ENCODE measurements around the gene AQP12B.
"Not testable (repeated sequence)": the region's sequence is repeated elsewhere in the genome, so short reads cannot be mapped to it uniquely, and the experiment has no call there.

AQP12B gene

GRCh38 chr2:240701736-240702639 lies 19.3 kb upstream of the AQP12B start:
- no peak for DNase-seq

DNA sequence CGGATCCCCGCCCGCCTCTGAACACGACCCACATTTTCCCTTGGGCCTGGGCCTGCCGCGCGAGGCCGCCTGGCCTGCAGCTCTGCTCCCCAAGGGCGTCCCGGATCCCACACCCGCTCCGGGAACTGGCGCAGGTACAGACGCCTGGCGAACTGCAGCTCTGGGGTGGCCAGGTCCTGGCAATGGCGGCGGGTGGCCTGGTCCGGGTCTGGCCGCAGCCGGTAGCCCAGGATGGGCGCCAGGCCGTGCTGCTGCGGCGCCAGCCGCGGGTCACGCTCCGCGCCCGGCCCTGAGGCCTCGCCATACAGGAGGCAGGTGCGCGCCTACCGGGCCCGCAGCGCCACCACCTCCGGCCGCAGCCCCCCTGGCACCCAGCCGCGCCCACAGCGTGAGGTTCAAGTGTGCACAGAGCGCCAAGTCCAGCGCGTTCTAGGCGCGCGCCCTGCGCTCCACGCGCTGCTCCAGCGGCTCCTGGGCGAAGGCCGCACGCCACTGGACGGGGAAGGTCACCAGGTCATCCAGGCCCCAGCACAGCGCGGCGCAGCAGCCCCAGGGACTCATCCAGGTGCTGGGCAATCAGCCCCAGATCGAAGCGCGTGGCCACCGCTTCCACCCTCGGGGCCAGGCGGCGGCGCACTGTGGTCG lies 18.5 kb upstream of the AQP12B start:
- no peak for DNase-seq

- not testable (repeated sequence) for DNase-seq
These were observed 17.9 kb upstream of the AQP12B start for GRCh38 chr2:240700616-240701015.

- not testable (repeated sequence) for DNase-seq
These were observed 17.1 kb upstream of the AQP12B start for GRCh38 chr2:240699835-240700234.

DNA sequence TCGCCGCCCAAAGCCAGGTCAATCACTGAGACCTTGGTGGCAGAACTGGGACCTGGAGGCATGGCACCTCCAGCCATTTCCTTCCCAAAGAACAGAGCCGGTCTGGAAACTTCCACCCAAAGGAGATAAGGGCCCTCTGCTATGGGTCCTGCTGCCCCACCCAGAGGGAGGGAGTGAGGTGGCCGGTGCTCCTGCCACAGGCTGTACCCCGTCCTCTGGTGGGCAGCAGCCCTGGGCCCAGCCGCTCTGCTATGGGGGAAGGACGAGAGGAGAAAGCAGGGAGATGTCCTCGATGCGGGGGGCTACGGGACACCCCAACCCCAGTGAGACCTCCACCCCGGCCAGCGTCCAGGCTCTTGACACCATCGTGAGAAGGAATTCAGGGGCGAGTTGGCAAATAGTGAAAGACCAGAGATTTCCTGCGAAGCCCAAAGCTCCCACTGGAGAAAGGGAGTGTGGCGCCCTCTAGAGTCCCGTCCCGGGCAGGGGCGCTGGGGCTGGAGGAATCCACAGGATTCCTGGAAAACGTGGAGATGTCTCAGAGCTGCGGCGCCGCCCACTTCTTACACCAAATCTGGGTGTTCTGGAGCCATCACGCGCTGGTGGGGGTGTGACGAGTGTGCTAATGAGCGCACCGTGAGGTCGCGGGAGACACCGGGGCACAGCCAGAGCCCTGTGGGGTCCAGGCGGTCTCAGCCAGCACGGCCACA lies 16.3 kb upstream of the AQP12B start:
- DNase-seq, result not testable (repeated sequence)

DNA sequence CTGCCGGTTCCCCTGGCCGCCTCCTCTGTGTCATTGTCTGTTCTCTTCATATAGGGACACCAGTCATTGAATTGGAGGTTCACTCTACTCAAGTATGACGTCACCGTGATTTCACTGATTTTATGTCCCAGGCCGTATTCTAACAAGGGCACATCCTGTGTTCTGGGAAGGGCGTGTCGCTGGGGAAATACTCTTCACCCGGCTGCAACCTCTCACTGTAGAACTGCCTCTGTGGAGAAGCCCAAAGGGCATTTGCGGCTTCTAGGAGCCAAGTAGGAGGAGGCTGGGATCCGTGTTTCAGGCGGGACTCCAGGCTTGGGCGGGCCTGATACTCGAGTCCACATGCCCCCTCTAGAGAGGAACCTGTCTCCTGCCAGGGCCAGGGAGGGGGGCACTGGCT lies 13.8 kb upstream of the AQP12B start:
- not testable (repeated sequence) for DNase-seq

- DNase-seq, result not testable (repeated sequence)
These were observed 12.9 kb upstream of the AQP12B start for GRCh38 chr2:240695593-240695992.

DNA sequence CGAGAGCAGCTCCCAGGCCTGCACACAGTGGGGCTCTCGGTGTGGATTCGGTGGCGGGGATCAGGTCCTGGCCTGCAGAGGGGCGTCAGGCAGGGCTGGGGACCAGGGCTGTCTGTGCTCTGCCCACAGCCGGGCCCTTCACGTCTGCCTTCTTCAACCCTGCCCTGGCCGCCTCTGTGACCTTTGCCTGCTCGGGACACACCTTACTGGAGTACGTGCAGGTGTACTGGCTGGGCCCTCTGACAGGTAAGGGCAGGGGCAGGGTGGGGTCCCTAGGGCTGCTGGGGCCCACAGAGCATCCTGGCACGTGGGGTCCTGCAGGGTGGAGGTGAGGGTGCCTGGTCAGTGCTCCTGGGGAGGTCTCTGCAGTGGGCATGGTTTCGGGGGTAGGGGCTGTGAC lies 11.6 kb upstream of the AQP12B start:
- not testable (repeated sequence) for DNase-seq

DNA sequence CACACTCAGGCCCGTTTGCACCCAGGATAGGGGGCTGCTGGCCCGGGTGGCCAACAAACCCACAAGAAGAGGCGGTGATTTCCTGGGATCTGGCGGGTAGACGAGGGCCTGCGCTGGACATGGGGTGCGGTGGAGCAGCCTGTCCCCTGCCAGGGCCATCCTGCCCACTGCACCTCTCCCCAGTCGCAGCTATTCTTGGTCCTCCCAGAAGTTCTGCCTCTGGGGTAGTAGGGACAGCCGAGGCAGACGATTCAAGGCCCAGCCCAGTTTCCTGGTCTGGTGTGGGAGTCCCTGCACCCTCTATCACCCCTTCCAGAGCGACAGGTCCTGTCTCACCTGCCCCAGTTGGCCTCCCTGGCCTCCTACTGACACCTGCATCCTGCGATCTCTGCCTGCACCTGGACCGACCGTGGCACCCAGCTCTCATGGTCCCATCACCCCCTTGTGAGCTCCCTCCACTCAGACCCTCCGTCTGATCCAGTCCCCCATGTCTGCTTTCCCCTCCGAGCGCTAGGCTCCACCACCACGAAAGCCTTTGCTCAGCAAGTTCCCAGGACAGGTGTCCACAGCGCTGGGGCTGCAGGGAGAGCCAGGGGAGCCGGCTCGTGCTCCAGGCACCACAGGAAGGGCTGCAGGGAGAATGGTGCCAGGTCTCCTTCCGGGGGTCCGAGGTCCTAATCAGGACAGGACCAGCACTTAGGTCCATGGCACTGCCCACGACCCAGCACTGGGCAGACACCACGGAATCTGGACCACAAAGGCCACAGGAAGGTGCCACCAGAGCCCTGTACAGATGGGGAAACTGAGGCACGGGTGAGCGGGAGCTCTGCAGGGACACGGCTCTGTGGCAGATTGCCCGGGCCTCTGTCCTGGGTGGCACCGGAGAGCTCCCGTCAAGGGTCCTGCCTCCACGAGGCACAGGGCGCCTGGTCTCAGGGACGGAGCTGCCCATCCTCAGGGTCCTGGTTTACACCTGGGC lies 10.2 kb upstream of the AQP12B start:
- DNase-seq, result not testable (repeated sequence)

DNA sequence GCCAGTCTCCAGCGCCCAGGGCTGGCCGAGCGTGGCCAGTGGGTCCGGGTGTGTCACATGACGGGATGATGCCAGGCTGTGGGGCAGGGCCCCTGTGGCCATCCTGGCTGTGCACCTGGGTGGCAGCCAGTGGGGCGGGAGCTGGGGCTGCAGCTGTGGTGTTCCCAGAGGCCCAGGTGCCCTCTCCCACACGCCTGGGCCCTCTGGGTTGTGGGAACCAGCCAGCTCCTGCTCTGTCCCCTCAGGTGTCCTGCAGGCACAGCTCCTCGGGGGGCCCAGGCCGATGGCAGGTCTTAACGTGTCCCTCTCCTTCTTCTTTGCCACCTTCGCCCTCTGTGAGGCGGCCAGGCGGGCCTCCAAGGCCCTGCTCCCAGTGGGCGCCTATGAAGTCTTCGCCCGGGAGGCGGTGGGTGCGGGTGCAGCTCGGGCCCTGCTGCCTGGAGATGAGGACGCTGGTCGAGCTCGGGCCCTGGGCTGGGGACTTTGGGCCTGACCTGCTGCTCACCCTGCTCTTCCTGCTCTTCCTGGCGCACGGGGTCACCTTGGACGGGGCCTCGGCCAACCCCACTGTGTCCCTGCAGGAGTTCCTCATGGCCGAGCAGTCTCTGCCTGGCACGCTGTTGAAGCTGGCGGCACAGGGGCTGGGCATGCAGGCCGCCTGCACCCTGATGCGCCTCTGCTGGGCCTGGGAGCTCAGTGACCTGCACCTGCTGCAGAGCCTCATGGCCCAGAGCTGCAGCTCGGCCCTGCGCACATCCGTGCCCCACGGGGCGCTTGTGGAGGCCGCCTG lies 9.1 kb upstream of the AQP12B start, which contains the start of gene AQP12A:
TSS of gene AQP12A (plus strand) at position 236 of the 790 bp plus-strand sequence. CDS start at position 284, 48 bp downstream.
- DNase-seq, result not testable (repeated sequence)

- DNase-seq, result not testable (repeated sequence)
These were observed 8.4 kb upstream of the AQP12B start for GRCh38 chr2:240691075-240691427.

GRCh38 chr2:240690421-240691074 lies 7.9 kb upstream of the AQP12B start:
- not testable (repeated sequence) for DNase-seq

- no peak for DNase-seq
These were observed 7.3 kb upstream of the AQP12B start for GRCh38 chr2:240689975-240690374.

GRCh38 chr2:240688553-240688919 lies 5.9 kb upstream of the AQP12B start:
- no peak for DNase-seq

DNA sequence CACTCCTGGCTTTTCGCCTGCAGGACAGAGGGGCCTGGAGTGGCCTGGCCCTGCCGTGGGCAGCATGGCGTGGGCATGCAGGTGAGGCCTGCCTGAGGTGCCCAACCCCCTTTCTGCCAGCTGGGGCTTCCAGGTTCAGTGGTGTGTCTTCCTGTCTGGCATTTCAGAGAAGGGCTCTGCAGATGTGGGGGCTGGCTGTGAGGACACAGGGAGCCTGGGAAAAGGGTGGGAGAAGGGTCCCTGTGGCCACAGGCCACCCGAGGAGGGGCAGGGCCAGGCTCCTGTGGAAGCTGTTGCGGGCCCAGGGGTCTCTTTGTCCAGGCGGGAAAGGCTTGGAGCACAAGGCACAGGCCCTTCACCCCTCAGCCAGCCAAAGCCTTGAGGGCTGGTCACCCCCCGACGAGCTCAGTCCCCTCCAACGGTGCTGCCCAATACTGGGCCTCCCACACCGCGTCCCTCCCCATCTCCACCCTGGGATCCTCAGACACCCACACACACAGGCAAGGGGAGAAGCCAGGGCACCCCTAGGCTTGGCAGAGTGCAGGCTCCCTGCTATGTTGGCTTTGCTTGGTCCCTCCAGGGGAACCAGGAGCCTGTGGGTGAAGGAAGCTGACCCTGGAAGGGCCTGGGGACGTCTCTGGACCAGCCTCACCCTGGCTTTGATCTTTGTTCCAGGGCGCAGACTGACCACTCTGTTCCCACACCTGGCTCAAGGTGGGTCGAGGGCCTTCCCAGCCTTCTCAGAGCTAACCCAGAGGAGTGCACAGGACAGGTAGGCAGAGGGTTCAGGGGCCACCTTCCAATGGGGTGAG lies 5.3 kb upstream of the AQP12B start:
- DNase-seq, result no peak

GRCh38 chr2:240687045-240687740 lies 4.5 kb upstream of the AQP12B start:
- DNase-seq, result no peak

DNA sequence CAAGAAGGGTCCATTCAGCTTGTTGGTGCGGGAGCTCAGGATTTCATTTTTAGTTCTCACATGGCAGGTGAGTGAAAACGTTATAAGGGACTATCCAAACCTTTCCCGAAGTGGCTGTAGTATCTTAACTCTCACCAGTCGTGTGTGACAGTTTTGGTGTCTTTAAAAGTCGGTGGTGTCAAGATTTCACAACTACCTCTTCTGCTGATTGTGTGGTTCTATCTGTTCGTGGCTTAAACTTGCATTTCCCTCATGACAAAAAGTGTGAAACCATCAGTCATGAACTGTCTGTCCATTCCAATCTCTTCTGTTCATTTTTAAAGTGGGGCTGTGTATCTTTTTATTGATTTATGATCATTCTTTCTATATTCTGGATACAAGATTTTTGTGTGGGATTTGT lies 3.8 kb upstream of the AQP12B start:
- no peak for DNase-seq

Measured in hypothalamus (tissue), 51 donors.